Stimulated activated CD8-positive, alpha-beta memory T cell treated with anti-CD3 and anti-CD28 coated beads, Interleukin-7, amount 100 ng/mL, for 4 hours (primary cell): ENCODE results near the gene NTM.
"Not testable (repeated sequence)": the region's sequence is repeated elsewhere in the genome, so short reads cannot be mapped to it uniquely, and the experiment has no call there.

Experiments used
- DNase-seq, 2 donors: peaks; one replicate each; pipeline ENCODE4 v3.0.0-alpha.2; 2020; ENCODE audit warnings: low read depth in 2 of 2

The NTM gene

GRCh38 chr11:131370090-131370751 lies at the start of gene NTM:
NTM (plus strand) TSS chr11:131370615.
- no peak for DNase-seq

GRCh38 chr11:131324921-131325570 lies 45.4 kb upstream of the NTM start:
- DNase-seq: no peak

GRCh38 chr11:131326829-131327228 lies 43.6 kb upstream of the NTM start:
- DNase-seq: no peak

- no peak for DNase-seq
Observed at GRCh38 chr11:131327421-131327820, 43.0 kb upstream of the NTM start.

GRCh38 chr11:131328843-131329242 lies 41.6 kb upstream of the NTM start:
- DNase-seq: no peak

GRCh38 chr11:131331010-131331409 lies 39.4 kb upstream of the NTM start:
- no peak for DNase-seq

- DNase-seq: no peak
Observed at GRCh38 chr11:131331546-131331945, 38.9 kb upstream of the NTM start.

GRCh38 chr11:131334601-131335000 lies 35.8 kb upstream of the NTM start:
- DNase-seq: no peak

GRCh38 chr11:131341900-131342299 lies 28.5 kb upstream of the NTM start:
- DNase-seq: not testable (repeated sequence)

GRCh38 chr11:131342442-131342841 lies 28.0 kb upstream of the NTM start:
- DNase-seq: not testable (repeated sequence)

- no peak for DNase-seq
Observed at GRCh38 chr11:131345406-131345805, 25.0 kb upstream of the NTM start.

GRCh38 chr11:131349368-131350086 lies 20.9 kb upstream of the NTM start:
- DNase-seq: no peak

- no peak for DNase-seq
Observed at GRCh38 chr11:131350872-131351271, 19.5 kb upstream of the NTM start.

- DNase-seq: no peak
Observed at GRCh38 chr11:131351848-131352247, 18.6 kb upstream of the NTM start.

GRCh38 chr11:131353766-131354165 lies 16.6 kb upstream of the NTM start:
- DNase-seq: no peak

GRCh38 chr11:131354251-131354701 lies 16.1 kb upstream of the NTM start:
- DNase-seq: no peak

- no peak for DNase-seq
Observed at GRCh38 chr11:131356206-131356605, 14.2 kb upstream of the NTM start.

GRCh38 chr11:131365329-131365930 lies 5.0 kb upstream of the NTM start:
- no peak for DNase-seq

- no peak for DNase-seq
Observed at GRCh38 chr11:131370901-131371790, 731 bp downstream of the NTM start.

GRCh38 chr11:131371791-131372104 lies 1.3 kb downstream of the NTM start:
- DNase-seq: no peak

- DNase-seq: no peak
Observed at GRCh38 chr11:131372234-131372962, 2.0 kb downstream of the NTM start.
